CD4-positive, alpha-beta T cell treated with Interleukin-2 at 100 ng/mL for 4 hours (primary cell): ENCODE measurements around the gene SLC38A3.

Experiments
- DNase-seq: peaks from one replicate; pipeline ENCODE4 v3.0.0-alpha.2; 2020; ENCODE audit warnings: low spot score

SLC38A3 gene

DNA sequence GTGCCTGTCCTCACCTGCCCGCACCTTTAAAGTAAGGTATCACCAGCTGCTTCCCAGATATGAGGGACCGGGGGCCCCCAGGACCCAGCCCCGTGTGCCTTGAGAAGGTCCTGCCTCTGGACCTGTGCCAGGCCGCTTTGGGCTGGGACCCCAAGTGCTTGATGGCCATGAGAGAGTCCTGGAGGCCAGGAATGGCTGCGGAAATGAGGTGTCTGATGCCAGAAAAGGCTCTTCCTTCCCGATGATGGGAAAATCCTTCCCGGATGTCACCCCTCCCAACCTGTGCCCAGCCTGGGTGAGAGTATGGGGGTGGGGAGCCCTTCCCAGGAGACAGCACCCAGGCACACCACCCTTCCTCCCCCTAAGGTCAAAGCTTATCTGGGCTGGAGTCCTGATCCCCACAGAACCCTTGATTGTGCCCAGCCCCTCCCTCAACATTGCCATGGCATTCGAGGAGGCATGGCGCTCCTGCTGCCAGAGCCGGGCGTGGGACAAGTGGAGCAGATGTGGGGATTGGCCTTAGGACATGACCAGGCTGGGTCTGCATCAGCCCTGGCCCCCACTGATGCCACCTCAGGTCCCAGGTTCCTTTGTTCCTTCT is 35.7 kb upstream of the SLC38A3 start:
- DNase-seq = no peak

DNA sequence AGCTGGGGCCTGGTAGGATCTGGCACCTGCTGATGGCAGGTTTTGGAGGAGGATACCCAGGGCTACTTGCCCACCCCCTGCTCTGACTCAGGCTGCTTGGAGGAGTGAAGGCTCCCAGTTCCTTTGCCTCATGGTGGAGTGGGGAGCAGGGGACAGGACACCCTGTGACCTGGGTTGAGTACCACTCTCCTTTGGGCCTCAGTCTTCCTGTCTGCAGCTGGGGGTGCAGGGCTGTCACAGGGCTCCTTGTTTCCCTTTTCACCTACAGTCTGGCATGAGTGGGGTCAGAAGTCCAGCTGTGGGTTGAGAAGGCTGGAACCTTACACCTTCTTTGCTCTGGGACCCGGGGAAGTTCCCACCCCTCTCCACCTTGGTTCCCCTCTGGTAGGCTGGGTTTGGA is 35.2 kb upstream of the SLC38A3 start:
- no peak for DNase-seq

DNA sequence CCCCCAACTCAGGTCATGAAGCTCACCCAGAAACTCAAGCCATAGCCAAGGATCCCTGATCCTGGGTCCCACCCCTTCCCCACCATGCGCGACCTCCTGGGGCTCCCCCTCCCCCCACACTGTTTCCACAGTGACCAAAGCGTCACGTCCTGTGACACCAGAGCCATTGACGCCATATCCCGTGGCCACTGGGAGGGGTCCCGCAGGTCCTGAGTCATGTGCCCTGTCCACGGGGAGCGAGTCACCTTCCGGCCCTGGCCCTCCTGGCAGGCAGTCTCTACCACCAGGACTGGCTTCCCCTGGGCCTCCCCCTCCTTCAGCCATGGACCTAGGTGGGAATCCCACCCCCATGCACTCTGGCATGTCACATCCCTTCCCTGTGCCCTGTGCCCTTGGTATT is 34.4 kb upstream of the SLC38A3 start:
- DNase-seq = no peak

DNA sequence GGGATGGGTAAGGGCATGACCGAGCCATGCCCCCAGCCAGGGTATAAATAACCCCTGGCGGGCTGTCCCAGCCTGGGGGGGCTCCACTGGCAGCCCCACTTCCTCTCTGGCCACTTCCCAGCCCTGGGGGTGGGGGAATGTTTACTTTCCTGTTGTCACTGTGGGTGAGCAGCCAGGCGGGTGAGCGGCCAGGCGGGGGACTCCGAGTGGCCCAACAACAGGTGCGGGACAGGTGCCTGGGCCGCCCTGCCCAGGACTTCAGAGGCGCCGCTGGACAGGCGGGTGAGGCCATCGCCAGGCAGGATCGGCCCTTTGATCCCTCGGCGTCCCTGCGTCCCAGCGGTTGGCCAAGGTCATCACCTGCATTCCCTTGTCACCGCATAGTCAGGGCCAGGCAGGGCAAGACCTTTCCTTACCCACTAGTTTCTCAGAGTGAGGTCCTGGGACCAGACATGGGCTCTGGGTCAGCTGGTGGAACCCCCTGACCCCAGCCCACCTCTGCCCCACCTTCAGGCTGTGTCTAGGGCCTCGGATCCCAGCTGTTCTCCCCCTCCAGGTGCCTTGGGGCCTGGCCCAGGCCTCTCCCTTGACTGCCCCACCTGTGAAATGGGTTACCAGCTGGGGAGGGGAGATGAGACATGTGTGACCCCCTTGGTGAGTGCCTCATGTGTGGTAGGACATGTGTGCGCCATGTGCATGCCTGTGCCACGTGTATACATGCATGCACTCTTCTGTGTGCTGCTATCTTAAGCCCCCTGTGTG is 33.4 kb upstream of the SLC38A3 start:
- no peak for DNase-seq

DNA sequence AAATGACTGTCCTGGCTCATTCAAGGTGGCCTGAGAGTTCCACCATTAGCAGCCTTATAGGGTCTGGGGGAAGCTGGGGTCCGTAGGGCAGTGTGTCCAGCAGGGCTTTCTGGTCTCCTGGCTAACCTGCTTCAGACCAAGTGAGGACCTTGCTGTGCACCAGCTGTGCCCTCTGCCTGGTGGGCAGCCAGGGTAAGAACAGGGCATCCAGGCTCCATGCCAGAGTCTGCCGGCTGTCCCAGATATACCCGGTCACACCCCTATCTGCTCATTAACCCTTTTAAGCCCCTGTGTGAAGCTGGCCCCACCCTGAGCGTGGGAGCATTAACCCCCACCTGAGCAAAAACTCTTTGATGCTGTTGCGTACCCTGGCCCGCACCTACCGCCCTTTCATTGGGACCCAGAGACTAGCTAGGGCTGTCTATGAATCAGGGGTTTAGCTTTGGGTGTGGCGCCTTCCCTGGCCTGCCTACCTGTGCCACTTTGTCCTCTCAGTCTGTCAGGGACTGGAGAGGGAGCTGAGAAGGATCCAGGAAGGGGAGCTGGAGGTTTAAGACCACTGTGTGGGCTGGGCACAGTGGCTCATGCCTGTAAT is 32.3 kb upstream of the SLC38A3 start:
- no peak for DNase-seq

DNA sequence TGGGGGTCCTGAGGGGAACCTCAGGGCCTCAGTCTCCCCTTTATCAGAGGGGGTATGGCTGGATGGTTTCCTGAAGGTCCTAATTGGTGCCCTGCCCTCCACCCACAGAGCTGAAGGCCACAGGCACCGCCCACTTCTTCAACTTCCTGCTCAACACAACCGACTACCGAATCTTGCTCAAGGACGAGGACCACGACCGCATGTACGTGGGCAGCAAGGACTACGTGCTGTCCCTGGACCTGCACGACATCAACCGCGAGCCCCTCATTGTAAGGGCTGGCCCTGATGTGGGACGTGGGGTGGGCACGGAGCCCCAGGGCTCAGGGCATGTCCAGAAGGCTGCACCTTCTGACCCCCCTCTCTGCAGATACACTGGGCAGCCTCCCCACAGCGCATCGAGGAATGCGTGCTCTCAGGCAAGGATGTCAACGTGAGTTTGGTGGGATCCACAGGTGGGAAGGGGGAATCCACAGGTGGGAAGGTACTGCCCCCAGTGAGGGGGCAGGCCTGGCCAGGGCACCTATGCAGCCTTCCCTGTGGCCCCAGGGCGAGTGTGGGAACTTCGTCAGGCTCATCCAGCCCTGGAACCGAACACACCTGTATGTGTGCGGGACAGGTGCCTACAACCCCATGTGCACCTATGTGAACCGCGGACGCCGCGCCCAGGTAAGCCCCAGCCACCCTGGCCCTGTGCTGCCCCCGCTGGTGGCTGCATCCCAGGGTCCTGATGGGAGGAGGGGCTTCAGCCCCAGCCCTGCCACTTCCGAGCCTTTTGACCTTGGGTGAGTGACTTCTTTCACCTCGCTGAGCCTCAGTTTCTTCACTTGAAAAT is 31.2 kb upstream of the SLC38A3 start:
- no peak for DNase-seq

DNA sequence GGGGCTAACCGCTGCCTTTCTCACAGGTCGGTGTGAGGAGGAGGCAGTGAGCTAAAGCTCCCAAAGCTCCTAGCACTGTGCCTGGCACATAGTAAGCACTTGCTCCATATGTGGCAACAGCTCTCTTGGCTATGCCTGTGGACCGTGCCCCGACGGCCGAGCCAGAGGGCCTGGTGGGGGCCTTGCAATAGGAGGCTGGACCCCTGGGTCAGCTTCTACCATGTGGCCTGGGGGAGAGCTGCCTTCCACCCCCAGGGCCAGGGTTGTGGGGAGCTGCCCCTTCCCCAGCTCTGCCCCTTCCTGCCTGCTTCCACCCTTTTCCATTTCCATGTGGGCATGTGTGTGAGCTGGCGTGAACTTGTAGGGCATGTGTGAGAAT is 30.6 kb upstream of the SLC38A3 start:
- no peak for DNase-seq

DNA sequence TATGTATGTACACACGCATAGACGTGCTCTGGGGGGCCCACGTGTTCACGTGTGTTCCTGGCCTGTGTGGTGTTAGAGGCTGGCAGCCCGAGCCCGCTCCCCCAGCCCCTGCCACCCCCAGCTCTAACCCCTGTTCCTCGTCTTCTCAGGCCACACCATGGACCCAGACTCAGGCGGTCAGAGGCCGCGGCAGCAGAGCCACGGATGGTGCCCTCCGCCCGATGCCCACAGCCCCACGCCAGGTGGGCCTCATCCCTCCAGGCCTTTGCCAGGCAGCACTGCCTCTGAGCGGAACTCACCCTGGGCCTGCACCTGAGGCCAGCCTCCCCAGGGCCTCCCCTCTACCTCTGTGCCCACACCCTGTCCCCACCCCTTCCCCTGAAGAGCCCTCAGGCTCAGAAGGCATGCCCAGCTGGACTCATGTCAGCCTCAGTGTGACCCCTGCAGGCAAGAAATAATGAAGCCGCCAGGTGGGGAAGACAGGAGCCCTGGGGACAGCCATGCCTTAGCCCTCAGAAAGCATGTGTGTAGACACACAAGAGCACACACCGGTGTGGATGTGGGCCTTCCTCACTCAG is 30.0 kb upstream of the SLC38A3 start:
- no peak for DNase-seq

DNA sequence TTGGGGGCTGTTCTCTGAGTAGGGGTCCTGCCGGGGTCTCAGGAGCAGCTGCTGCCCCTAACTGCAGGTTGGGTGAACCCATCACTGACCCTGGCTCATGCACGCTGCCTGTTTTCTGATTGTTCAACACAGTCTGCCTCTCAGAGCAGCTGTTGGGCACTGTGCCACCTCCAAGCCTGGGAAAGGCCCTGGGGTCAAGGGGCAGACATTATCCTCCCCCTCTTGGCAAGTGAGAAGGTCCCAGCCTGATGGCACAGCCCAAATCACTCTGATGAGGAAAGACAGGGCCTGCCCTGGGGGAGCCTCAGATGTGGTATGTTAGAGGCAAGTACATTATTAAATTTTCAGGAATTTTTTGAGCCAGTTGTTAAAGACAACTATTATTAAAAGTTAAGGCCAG is 27.7 kb upstream of the SLC38A3 start:
- DNase-seq = no peak

DNA sequence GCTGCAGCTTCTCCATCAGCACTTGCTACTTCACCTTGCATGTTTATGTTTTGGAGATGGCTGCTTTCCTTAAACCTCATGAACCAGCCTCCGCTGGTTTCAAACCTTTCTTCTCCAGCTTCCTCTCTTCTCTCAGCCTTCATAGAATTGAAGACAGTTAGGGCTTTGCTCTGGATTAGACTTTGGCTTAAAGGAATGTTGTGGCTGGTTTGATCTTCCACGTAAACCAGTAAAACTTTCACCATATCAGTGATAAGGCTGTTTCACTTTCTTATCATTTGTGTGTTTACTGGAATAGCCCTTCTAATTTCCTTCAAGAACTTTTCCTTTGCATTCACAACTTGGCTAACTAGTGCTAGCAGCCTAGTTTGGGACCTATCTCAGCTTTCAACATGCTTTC is 25.4 kb upstream of the SLC38A3 start:
- DNase-seq = no peak

DNA sequence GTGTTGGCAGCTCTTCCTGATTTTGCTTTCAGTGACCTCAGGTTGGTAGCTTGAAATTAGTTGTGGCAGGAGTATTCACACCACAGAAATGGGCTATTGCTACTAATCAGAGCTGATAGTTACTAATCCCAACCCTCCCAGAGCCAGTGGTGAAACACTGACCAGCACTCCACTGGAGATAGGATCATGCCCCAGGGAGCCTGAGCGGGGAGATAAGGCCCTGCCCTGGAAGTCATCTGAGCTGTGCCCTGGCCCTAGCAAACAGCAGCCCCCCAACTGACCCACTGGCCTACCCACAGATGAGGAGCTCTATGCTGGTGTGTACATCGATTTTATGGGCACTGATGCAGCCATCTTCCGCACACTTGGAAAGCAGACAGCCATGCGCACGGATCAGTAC is 23.1 kb upstream of the SLC38A3 start:
- DNase-seq = no peak

DNA sequence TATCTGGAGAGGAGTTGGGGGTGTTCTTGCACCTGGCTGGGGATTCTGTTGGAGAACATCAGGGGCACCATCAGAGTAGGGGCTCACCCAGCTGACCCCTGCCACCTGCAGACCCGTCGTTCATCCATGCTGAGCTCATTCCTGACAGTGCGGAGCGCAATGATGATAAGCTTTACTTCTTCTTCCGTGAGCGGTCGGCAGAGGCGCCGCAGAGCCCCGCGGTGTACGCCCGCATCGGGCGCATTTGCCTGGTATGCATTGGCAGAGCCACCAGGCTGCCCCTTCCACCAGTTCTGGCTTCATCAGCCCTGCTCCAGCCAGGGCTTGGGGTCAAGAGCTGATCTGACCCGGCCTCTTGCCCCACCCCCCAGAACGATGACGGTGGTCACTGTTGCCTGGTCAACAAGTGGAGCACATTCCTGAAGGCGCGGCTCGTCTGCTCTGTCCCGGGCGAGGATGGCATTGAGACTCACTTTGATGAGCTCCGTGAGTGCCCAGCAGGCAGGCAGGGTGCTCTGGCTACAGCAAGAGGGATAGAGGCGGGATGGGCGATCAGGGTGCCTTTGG is 22.5 kb upstream of the SLC38A3 start:
- no peak for DNase-seq

DNA sequence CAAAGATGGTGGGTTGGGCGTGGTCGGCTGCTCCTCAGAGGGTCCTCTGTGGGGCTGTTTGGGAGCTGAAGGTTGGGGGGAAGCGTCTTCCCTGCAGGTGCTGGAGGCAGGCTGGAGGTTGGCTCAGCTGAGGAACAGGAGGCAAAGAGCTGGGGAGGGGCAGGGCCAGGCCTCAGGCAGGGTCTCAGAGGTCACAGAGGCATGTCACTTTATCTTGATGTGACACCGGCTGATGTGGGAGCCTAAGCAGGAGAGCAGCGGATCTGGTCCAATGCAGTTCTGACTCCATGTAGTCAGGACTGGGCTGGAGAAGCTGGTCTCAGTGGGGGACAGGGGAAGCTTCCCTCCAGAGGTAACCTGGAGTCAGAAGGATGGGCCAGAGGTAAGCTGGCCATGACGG is 21.3 kb upstream of the SLC38A3 start:
- DNase-seq = no peak

DNA sequence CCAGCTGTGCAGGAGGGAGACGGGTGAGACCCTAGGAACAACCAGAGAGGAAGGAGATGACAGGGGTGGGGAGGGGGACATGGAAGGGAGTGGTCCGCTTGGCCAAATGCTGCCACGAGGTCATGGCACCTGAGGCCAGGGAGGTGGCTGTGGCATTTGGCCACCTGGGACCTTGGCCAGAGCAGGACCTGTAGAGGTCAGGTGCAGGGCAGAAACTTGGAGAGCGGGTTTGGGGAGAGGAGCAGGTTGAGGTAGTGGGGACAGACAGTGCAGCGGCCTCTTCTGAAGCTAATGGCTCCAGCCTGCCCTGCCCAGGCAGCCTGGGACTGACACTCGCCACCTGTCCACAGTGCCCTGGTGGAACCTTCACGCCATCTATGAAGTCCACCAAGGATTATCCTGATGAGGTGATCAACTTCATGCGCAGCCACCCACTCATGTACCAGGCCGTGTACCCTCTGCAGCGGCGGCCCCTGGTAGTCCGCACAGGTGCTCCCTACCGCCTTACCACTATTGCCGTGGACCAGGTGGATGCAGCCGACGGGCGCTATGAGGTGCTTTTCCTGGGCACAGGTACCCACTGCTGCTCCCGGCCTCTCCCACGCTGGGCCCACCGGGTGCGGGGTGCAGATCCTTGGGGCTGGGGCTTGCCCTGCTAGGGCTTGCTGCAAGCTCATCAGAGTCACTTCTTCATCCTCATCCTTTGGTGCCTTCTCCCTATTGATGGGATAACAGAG is 20.7 kb upstream of the SLC38A3 start:
- DNase-seq = no peak

DNA sequence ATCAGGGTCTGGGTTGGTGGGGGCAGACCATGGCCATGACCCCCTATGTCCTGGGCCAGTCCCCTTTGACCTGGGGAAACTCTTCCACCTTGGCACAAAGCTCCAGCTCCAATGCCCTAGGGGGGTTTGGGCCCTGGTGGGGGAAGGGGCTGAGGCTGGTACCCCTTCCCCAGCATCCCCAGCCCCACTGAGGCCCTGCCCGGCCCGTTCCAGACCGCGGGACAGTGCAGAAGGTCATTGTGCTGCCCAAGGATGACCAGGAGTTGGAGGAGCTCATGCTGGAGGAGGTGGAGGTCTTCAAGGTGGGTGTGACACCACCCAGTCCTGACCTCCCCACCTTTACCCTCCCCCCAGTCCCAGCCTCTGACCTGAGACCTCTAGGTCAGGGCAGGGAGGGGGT is 19.8 kb upstream of the SLC38A3 start:
- DNase-seq = no peak

DNA sequence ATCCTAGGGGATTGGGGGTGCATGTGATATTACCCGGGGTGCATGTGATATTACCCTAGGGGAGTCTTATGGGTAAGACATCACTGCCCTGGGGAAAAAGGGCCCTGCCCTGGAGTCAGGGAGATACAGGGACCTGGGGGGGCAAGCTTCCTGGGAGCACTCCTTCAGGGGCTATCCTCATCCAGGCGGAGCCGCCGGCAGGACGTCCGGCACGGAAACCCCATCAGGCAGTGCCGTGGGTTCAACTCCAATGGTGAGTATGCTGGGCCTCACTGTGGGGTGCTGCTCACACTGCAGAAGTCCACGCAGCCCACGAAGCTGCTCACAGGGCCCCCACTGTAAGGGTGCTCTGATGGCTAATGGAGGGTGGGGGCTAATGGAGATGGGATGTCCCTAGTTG is 19.0 kb upstream of the SLC38A3 start:
- DNase-seq = no peak

DNA sequence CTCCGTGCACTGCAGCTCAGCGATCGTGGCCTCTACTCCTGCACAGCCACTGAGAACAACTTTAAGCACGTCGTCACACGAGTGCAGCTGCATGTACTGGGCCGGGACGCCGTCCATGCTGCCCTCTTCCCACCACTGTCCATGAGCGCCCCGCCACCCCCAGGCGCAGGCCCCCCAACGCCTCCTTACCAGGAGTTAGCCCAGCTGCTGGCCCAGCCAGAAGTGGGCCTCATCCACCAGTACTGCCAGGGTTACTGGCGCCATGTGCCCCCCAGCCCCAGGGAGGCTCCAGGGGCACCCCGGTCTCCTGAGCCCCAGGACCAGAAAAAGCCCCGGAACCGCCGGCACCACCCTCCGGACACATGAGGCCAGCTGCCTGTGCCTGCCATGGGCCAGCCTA is 17.3 kb upstream of the SLC38A3 start:
- no peak for DNase-seq

DNA sequence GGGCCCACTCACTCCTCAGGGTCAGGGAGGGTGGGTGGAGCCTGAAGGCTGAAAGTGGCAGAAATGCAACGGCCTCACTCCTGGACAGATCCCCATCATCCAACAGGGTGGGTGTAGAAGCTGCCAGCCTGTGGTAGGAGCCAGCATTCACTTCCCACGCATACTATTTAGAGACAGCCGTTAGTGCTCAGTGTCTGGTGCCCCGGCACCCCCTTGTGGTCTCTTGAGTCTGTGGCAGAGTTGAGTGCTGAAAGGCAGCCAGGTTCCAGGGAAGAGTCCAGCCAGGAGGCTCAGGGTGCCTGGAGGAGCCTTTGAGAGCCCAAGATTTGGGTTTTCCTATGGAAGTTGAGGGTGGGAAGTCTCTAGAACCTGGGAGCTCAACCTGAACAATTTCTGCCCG is 15.8 kb upstream of the SLC38A3 start:
- DNase-seq = peak; percentile 13

DNA sequence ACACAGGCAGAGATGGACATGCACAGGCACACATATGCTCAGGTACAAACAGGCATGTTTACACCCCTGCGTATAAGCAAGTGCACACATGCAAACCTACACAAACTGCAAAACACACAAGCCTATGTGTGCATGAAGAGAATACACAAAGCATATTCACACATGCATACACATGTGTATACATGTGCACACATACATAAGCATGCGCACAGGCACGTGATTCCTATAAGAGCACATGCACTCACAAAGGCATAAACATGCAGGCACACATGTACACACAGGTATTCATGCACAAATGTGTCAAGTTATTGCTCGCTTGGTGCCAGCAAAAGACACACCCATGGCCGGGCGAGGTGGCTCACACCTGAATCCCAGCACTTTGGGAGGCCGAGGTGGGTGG is 15.1 kb upstream of the SLC38A3 start:
- no peak for DNase-seq

DNA sequence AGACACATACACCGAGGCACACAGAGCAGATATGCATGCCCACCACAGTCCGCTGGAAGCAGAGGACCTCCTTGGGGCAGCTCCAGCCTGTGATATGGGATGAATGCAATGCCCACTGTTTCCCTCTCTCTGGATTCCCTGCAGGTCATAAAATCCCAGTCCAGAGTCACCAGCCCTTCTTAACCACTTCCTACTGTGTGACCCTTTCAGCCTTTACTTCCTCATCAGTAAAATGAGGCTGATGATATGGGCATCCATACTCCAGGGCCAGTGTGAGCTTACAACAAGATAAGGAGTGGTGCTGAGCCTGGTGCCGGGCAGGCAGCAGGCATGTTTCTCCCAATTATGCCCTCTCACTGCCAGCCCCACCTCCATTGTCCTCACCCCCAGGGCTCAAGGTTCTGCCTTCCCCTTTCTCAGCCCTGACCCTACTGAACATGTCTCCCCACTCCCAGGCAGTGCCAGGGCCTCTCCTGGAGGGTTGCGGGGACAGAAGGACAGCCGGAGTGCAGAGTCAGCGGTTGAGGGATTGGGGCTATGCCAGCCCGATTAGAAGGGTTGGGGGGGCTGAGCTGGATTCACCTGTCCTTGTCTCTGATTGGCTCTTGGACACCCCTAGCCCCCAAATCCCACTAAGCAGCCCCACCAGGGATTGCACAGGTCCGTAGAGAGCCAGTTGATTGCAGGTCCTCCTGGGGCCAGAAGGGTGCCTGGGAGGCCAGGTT is 14.0 kb upstream of the SLC38A3 start, which contains the start of gene GNAT1:
Gene GNAT1 (plus strand): TSS at position 675 of the 725 bp plus-strand sequence. CDS start 116 bp downstream, outside the sequence.
- no peak for DNase-seq

DNA sequence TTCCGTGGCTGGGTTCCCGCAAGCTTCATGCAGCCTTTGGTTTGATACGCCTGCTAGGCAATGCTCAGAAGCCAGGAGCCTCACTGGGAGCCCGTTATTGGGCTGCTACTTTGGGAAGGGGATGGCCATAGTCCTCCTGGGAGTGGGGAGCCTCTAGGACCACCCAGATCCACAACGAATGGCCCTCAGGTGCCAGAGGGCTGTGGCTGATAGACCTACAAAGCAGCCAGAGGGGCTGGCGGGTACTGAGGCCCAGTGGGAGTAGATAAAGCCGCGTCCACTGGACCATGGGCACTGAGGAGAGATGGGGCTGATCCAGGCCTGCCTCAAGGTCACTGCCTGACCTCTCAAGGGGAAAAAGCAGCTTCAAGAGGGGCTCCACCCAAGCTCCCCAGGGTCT is 12.9 kb upstream of the SLC38A3 start:
- no peak for DNase-seq
